ENCODE data around the gene EFCAB6. TPM values are rescaled to one million over a fixed set of nuclear protein-coding genes. Genes with fewer than 3 reads are reported as not detected.

EFCAB6 gene
- polyA plus RNA-seq, 3 donors = not detected

DNA sequence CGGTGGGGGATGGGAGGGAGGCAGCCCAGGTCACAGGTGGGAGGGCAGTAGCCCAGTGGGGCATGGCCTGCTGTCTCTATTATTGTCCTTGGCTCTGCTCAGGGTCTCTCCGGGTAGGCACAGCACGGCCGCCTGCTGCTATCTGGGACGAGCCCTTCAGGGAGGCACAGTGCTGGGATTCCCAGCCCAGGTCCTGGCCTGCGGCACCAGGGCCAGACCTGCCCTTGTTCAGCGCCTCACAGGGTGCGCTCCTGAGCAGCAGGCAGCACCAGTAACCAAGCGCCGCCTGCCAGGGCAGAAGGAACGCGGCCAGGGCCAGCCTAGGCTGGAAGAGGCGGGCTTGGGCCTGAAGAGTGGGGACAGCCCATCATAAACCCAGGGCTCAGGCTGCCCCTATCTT lies 249.3 kb downstream of the EFCAB6 start:
- no peak overlapping the region for H3K4me3 ChIP-seq (replicated peaks in 1 of 3; ENCODE audit: low read depth in 2 of 3, low read length in 3 of 3)
- H3K27me3 Mint-ChIP-seq (ENCODE audit: low read depth in 3 of 3) = peaks cover 5 to 14% (median 10%) of the 10 kb centered on the region in 3 donors
- no peaks in the 10 kb centered on the region for H3K36me3 Mint-ChIP-seq

DNA sequence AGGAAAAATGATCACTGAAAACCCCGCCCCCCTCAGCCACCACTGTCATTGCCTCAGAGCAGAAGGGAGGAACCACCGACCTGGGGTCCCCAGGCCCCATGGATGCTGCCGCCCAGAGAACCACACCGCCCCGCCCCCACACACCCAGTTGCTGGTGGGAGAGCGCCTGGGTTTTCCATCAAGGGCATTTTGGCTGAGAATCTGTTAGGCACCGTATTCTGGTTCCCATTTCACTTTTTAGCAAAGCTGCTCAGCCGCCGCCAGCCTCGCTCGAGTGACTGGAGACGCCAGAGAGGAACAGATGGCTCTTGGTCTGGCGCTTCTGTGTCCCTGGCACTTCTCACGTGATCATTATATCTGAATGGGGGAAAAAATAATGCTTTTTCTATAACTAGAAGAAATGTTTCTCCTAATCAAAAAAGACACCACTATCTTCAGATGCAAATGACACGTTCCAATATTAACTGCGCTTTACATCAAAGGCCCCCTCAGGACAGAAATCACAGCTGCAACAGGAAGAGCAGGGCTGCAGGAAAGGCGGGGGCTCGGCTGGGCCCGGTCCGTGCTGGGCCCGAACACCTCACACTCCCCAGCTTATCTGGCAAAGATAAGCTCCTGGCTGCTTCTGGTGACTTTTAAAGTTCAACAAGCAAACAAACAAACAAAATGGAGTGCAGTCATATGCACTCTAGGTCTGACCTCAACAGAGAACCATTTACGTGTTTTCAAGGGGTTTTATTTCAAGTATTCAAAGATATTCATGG lies 250.5 kb downstream of the EFCAB6 start:
- Histone ChIP-seq H3K4me2 (replicated peaks; ENCODE audit: extremely low read depth, low read length, poor library complexity, severe bottlenecking) (no peak overlapping the region), H3K9me3 (replicated peaks in 1 of 2; ENCODE audit: control insufficient read depth in 1 of 2, insufficient read depth in 1 of 2, low read length in 2 of 2) (peaks cover 0 to 9% of the 10 kb centered on the region in 2 donors), H3K4me3 (replicated peaks in 1 of 3; ENCODE audit: low read depth in 2 of 3, low read length in 3 of 3) (no peak overlapping the region), H3K27me3 (ENCODE audit: control insufficient read depth in 2 of 2, insufficient read depth in 2 of 2, low read length in 2 of 2) (no peaks in the 10 kb centered on the region), H4K20me1 (ENCODE audit: insufficient read depth, low read length) (no peaks in the 10 kb centered on the region), H3K36me3 (replicated peaks in 1 of 2; ENCODE audit: control insufficient read depth in 1 of 2, insufficient read depth in 2 of 2, low read length in 2 of 2) (no peaks in the 10 kb centered on the region), H3K9ac (ENCODE audit: insufficient read depth, low read length, poor library complexity, severe bottlenecking) (no peak overlapping the region), H3K79me2 (ENCODE audit: insufficient read depth, low read length) (no peaks in the 10 kb centered on the region), H2AFZ (ENCODE audit: insufficient read depth, low read depth, low read length, poor library complexity, severe bottlenecking) (no peak overlapping the region), H3K4me1 (ENCODE audit: control insufficient read depth in 1 of 2, insufficient read depth in 2 of 2, low read length in 2 of 2) (no peaks in the 10 kb centered on the region), H3K27ac (ENCODE audit: low read depth in 1 of 2, low read length in 2 of 2) (no peak overlapping the region)
- 74% methylated on average over 15 of the region's 22 CpGs for WGBS (ENCODE audit: insufficient coverage)
- Mint-ChIP-seq H3K9me3 (peaks cover 0 to 11% (median 6%) of the 10 kb centered on the region in 7 donors), H3K27ac (no peak overlapping the region), H3K36me3 (no peaks in the 10 kb centered on the region), H3K4me3 (no peak overlapping the region), H3K4me1 (no peaks in the 10 kb centered on the region), H3K27me3 (ENCODE audit: low read depth in 3 of 3) (peaks cover 5 to 12% (median 10%) of the 10 kb centered on the region in 3 donors)
- no peak for DNase-seq
- TF ChIP-seq, protein P1, sequence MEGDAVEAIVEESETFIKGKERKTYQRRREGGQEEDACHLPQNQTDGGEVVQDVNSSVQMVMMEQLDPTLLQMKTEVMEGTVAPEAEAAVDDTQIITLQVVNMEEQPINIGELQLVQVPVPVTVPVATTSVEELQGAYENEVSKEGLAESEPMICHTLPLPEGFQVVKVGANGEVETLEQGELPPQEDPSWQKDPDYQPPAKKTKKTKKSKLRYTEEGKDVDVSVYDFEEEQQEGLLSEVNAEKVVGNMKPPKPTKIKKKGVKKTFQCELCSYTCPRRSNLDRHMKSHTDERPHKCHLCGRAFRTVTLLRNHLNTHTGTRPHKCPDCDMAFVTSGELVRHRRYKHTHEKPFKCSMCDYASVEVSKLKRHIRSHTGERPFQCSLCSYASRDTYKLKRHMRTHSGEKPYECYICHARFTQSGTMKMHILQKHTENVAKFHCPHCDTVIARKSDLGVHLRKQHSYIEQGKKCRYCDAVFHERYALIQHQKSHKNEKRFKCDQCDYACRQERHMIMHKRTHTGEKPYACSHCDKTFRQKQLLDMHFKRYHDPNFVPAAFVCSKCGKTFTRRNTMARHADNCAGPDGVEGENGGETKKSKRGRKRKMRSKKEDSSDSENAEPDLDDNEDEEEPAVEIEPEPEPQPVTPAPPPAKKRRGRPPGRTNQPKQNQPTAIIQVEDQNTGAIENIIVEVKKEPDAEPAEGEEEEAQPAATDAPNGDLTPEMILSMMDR (IDR thresholded peaks at IDR 0.05) = no peak
- intact Hi-C loops (cut with micrococcal nuclease) = no loop called here

More for the DNA sequence above, 249.3 kb downstream of the EFCAB6 start:
- H3K27ac ChIP-seq (ENCODE audit: low read depth in 1 of 2, low read length in 2 of 2) = no peak overlapping the region
- no peaks in the 10 kb centered on the region for H4K20me1 ChIP-seq (ENCODE audit: insufficient read depth, low read length)
- peaks cover 0 to 6% of the 10 kb centered on the region in 2 donors for H3K9me3 ChIP-seq (replicated peaks in 1 of 2; ENCODE audit: control insufficient read depth in 1 of 2, insufficient read depth in 1 of 2, low read length in 2 of 2)
- intact Hi-C loops (cut with micrococcal nuclease) = no loop called here
- H3K4me3 Mint-ChIP-seq = no peak overlapping the region
- H3K79me2 ChIP-seq (ENCODE audit: insufficient read depth, low read length) = no peaks in the 10 kb centered on the region
- no peaks in the 10 kb centered on the region for H3K4me1 ChIP-seq (ENCODE audit: control insufficient read depth in 1 of 2, insufficient read depth in 2 of 2, low read length in 2 of 2)
- H2AFZ ChIP-seq (ENCODE audit: insufficient read depth, low read depth, low read length, poor library complexity, severe bottlenecking) = no peak overlapping the region
- H3K9ac ChIP-seq (ENCODE audit: insufficient read depth, low read length, poor library complexity, severe bottlenecking) = no peak overlapping the region
- no peaks in the 10 kb centered on the region for H3K4me1 Mint-ChIP-seq
- H3K4me2 ChIP-seq (replicated peaks; ENCODE audit: extremely low read depth, low read length, poor library complexity, severe bottlenecking) = no peak overlapping the region
- TF ChIP-seq, protein P1 (IDR thresholded peaks at IDR 0.05) = no peak
- H3K27me3 ChIP-seq (ENCODE audit: control insufficient read depth in 2 of 2, insufficient read depth in 2 of 2, low read length in 2 of 2) = no peaks in the 10 kb centered on the region
- H3K9me3 Mint-ChIP-seq = peaks cover 0 to 8% (median 5%) of the 10 kb centered on the region in 7 donors
- 88% methylated on average over 13 of the region's 13 CpGs for WGBS (ENCODE audit: insufficient coverage)
- no peak for DNase-seq
- no peaks in the 10 kb centered on the region for H3K36me3 ChIP-seq (replicated peaks in 1 of 2; ENCODE audit: control insufficient read depth in 1 of 2, insufficient read depth in 2 of 2, low read length in 2 of 2)
- H3K27ac Mint-ChIP-seq = no peak overlapping the region

All from CD14-positive monocyte (primary cell).